HG03342 (cell line): ENCODE results near the gene TEX101.
"Not testable (repeated sequence)": the region's sequence is repeated elsewhere in the genome, so short reads cannot be mapped to it uniquely, and the experiment has no call there.

Experiments used
- ATAC-seq: cut with Tn5 transposase; IDR thresholded peaks from one replicate; pipeline ENCODE4 v1.9.1; 2021; ENCODE audit warnings: mild to moderate bottlenecking, moderate library complexity; ENCODE audit not compliant: unreplicated experiment

Gene TEX101

GRCh38 chr19:43416951-43417623, 2.4 kb downstream of the TEX101 start:
- no peak for ATAC-seq

GRCh38 chr19:43420954-43421353, 6.3 kb downstream of the TEX101 start:
- no peak for ATAC-seq

- no peak for ATAC-seq
Measured at GRCh38 chr19:43422000-43422688, 7.5 kb downstream of the TEX101 start.

GRCh38 chr19:43422689-43423066, 8.0 kb downstream of the TEX101 start:
- no peak for ATAC-seq

- ATAC-seq = no peak
Measured at GRCh38 chr19:43423779-43424178, 9.1 kb downstream of the TEX101 start.

- no peak for ATAC-seq
Measured at GRCh38 chr19:43425567-43426392, 11.1 kb downstream of the TEX101 start.

GRCh38 chr19:43429395-43429794, 14.7 kb downstream of the TEX101 start:
- ATAC-seq = no peak

GRCh38 chr19:43430142-43430710, 15.5 kb downstream of the TEX101 start:
- ATAC-seq = no peak

GRCh38 chr19:43430976-43431375, 16.3 kb downstream of the TEX101 start:
- ATAC-seq = no peak

GRCh38 chr19:43433358-43433673, 18.6 kb downstream of the TEX101 start:
- no peak for ATAC-seq

- no peak for ATAC-seq
Measured at GRCh38 chr19:43433689-43434088, 19.0 kb downstream of the TEX101 start.

- no peak for ATAC-seq
Measured at GRCh38 chr19:43435775-43436174, 21.1 kb downstream of the TEX101 start.

GRCh38 chr19:43437284-43437683, 22.6 kb downstream of the TEX101 start:
- not testable (repeated sequence) for ATAC-seq

GRCh38 chr19:43437712-43438111, 23.0 kb downstream of the TEX101 start:
- ATAC-seq = no peak

- no peak for ATAC-seq
Measured at GRCh38 chr19:43438291-43439031, 23.8 kb downstream of the TEX101 start.

GRCh38 chr19:43439032-43439708, 24.5 kb downstream of the TEX101 start:
- ATAC-seq = no peak

- ATAC-seq = no peak
Measured at GRCh38 chr19:43439709-43440063, 25.0 kb downstream of the TEX101 start.

GRCh38 chr19:43441716-43442115, 27.0 kb downstream of the TEX101 start:
- no peak for ATAC-seq

- not testable (repeated sequence) for ATAC-seq
Measured at GRCh38 chr19:43444091-43444490, 29.4 kb downstream of the TEX101 start.

- no peak for ATAC-seq
Measured at GRCh38 chr19:43444531-43445287, 30.0 kb downstream of the TEX101 start.
